H1 (cell line): Measurements from ENCODE around the gene PCYT1B. TPM values are rescaled to one million over a fixed set of nuclear protein-coding genes. Genes with fewer than 3 reads are reported as not detected.

ENCODE experiments used
- CTCF ChIA-PET: fragments of 300-600 bp; sonication (Branson Sonifier 250); formaldehyde crosslinking; loops from one replicate; lab custom pipeline; 2021; ENCODE audit not compliant: partially characterized antibody; lab: Charles Lee
- POLR2A ChIA-PET: fragments of 300-600 bp; sonication (Branson Sonifier 250); formaldehyde crosslinking; loops from one replicate; lab custom pipeline; 2021; ENCODE audit warnings: inconsistent platforms; ENCODE audit not compliant: partially characterized antibody; lab: Charles Lee
- DNase-seq, 2 experiments: peaks; one replicate each; pipeline versions ENCODE4 v3.0.0 to v3.0.0-alpha.2; 2010 to 2022; ENCODE audit warnings: low spot score in 2 of 2, low read depth in 1 of 2, mixed read lengths in 1 of 2
- FAIRE-seq: peaks from 2 replicates; lab custom pipeline; 2011; peaks lifted over from hg19 to GRCh38; lab: Jason Lieb, UNC
- H2AFZ ChIP-seq: 2 replicates; pipeline ENCODE4 v1.8.1; 2012; ENCODE audit warnings: low read length, inconsistent platforms
- H2AK5ac ChIP-seq: 2 replicates; pipeline ENCODE4 v1.6.1; 2013; ENCODE audit warnings: low read depth, low read length
- H2BK120ac ChIP-seq: replicated peaks from 2 replicates; pipeline ENCODE3; 2013; ENCODE audit warnings: low read depth, low read length, inconsistent platforms
- H2BK12ac ChIP-seq: 2 replicates; pipeline ENCODE4 v1.6.1; 2013; ENCODE audit warnings: low read depth, low read length
- H2BK15ac ChIP-seq: 2 replicates; pipeline ENCODE4 v1.6.1; 2013; ENCODE audit warnings: low read length
- H2BK20ac ChIP-seq: 2 replicates; pipeline ENCODE4 v1.6.1; 2013; ENCODE audit warnings: low read length
- H2BK5ac ChIP-seq: 2 replicates; pipeline ENCODE4 v1.6.1; 2013; ENCODE audit warnings: low read depth, low read length
- H3K14ac ChIP-seq: 2 replicates; pipeline ENCODE4 v1.6.1; 2013; ENCODE audit warnings: inconsistent platforms; ENCODE audit not compliant: insufficient read length
- H3K18ac ChIP-seq: 2 replicates; pipeline ENCODE4 v1.6.1; 2013; ENCODE audit warnings: low read length; ENCODE audit errors: extremely low read depth
- H3K23ac ChIP-seq: 2 replicates; pipeline ENCODE4 v1.6.1; 2013; ENCODE audit warnings: inconsistent platforms; ENCODE audit not compliant: insufficient read length
- H3K23me2 ChIP-seq: 2 replicates; pipeline ENCODE4 v1.6.1; 2013; ENCODE audit warnings: low read depth, low read length
- H3K27ac ChIP-seq: 2 replicates; pipeline ENCODE4 v1.6.1; 2011; ENCODE audit warnings: low read depth, low read length, inconsistent platforms
- H3K27me3 ChIP-seq, 4 experiments: replicated peaks in 1 of 4; 1 replicate in 1 of 4; 2 replicates in 3 of 4; pipeline versions ENCODE4 v1.6.1 to v1.8.1; 2011 to 2013; ENCODE audit warnings: low read length in 3 of 4, mild to moderate bottlenecking in 3 of 4, inconsistent platforms in 2 of 4, mixed read lengths in 2 of 4, moderate library complexity in 1 of 4; ENCODE audit not compliant: control insufficient read depth in 3 of 4, insufficient read depth in 3 of 4; ENCODE audit errors: extremely low read depth in 1 of 4
- H3K36me3 ChIP-seq, 4 experiments: 2 replicates each; pipeline versions ENCODE4 v1.6.1 to v1.8.1; 2011 to 2013; ENCODE audit warnings: mild to moderate bottlenecking in 4 of 4, low read length in 3 of 4, moderate library complexity in 2 of 4, control low read depth in 1 of 4, inconsistent platforms in 1 of 4; ENCODE audit not compliant: insufficient read depth in 4 of 4, control insufficient read depth in 2 of 4
- H3K4ac ChIP-seq: replicated peaks from 2 replicates; pipeline ENCODE3; 2013; ENCODE audit warnings: low read length, low read depth, mixed read lengths, inconsistent platforms; ENCODE audit not compliant: insufficient read length
- H3K4me1 ChIP-seq, 4 experiments: replicated peaks in 1 of 4; 1 replicate in 1 of 4; 2 replicates in 3 of 4; pipeline versions ENCODE4 v1.6.1 to v1.8.1; 2011 to 2013; ENCODE audit warnings: low read length in 3 of 4, inconsistent platforms in 2 of 4, mixed read lengths in 1 of 4; ENCODE audit not compliant: insufficient read depth in 4 of 4, control insufficient read depth in 3 of 4
- H3K4me2 ChIP-seq, 2 experiments: 2 replicates each; pipeline versions ENCODE4 v1.6.1 to v1.8.1; 2011 to 2013; ENCODE audit warnings: low read depth in 2 of 2, low read length in 2 of 2, control low read depth in 1 of 2, inconsistent platforms in 1 of 2, mild to moderate bottlenecking in 1 of 2; ENCODE audit not compliant: insufficient read depth in 1 of 2
- H3K4me3 ChIP-seq, 4 experiments: fragments of 200-600, 300-600 bp in 1 of 4; sonication (generic), shearing (Covaris generic), sonication (Bioruptor Twin) in 1 of 4; 2 replicates each; pipeline versions ENCODE4 v1.5.1 to v1.8.1; 2011 to 2016; ENCODE audit warnings: low read length in 4 of 4, low read depth in 3 of 4, control low read depth in 2 of 4, inconsistent platforms in 2 of 4, mild to moderate bottlenecking in 2 of 4, mixed read lengths in 1 of 4, moderate library complexity in 1 of 4; ENCODE audit not compliant: insufficient read depth in 2 of 4; ENCODE audit errors: extremely low read depth in 1 of 4
- H3K56ac ChIP-seq: replicated peaks from 2 replicates; pipeline ENCODE3; 2013; ENCODE audit warnings: low read depth, mild to moderate bottlenecking, mixed read lengths, low read length, inconsistent platforms; ENCODE audit not compliant: insufficient read length
- H3K79me1 ChIP-seq: 2 replicates; pipeline ENCODE4 v1.6.1; 2013; ENCODE audit warnings: low read depth, low read length, control low read depth
- H3K79me2 ChIP-seq, 2 experiments: 2 replicates each; pipeline versions ENCODE4 v1.6.1 to v1.8.1; 2012 to 2013; ENCODE audit warnings: low read length in 2 of 2, mild to moderate bottlenecking in 2 of 2, inconsistent platforms in 1 of 2; ENCODE audit not compliant: insufficient read depth in 2 of 2, control insufficient read depth in 1 of 2
- H3K9ac ChIP-seq, 4 experiments: replicated peaks in 1 of 4; 1 replicate in 1 of 4; 2 replicates in 3 of 4; pipeline versions ENCODE4 v1.6.1 to v1.8.1; 2011 to 2013; ENCODE audit warnings: low read depth in 3 of 4, low read length in 3 of 4, control low read depth in 2 of 4, mild to moderate bottlenecking in 2 of 4, moderate library complexity in 2 of 4, inconsistent platforms in 1 of 4; ENCODE audit errors: extremely low read depth in 1 of 4
- H3K9me3 ChIP-seq, 2 experiments: 2 replicates each; pipeline versions ENCODE4 v1.6.1 to v1.8.1; 2012 to 2013; ENCODE audit warnings: mild to moderate bottlenecking in 2 of 2, moderate library complexity in 2 of 2, control low read depth in 1 of 2, inconsistent platforms in 1 of 2, low read depth in 1 of 2, low read length in 1 of 2, mixed read lengths in 1 of 2; ENCODE audit not compliant: insufficient read depth in 2 of 2
- H4K20me1 ChIP-seq, 2 experiments: replicated peaks in 1 of 2; 2 replicates each; pipeline versions ENCODE3 to v1.8.1; 2011 to 2013; ENCODE audit warnings: inconsistent platforms in 2 of 2, low read length in 2 of 2, mild to moderate bottlenecking in 1 of 2; ENCODE audit not compliant: insufficient read depth in 2 of 2, control insufficient read depth in 1 of 2
- H4K5ac ChIP-seq: 2 replicates; pipeline ENCODE4 v1.6.1; 2013; ENCODE audit warnings: low read length, low read depth, mixed read lengths, inconsistent platforms; ENCODE audit not compliant: insufficient read length
- H4K8ac ChIP-seq: 2 replicates; pipeline ENCODE4 v1.8.0; 2013; ENCODE audit warnings: mild to moderate bottlenecking, moderate library complexity, low read length, inconsistent platforms; ENCODE audit not compliant: insufficient read depth; ENCODE audit errors: extremely low read depth
- H4K91ac ChIP-seq: replicated peaks from 2 replicates; pipeline ENCODE3; 2013; ENCODE audit warnings: low read length, mixed read lengths, inconsistent platforms; ENCODE audit not compliant: insufficient read length
- HDAC6 ChIP-seq: IDR thresholded peaks from one replicate; pipeline ENCODE4 v1.7.1; 2012; ENCODE audit warnings: low read depth, mild to moderate bottlenecking, inconsistent platforms, low read length, moderate library complexity
- MAFK ChIP-seq: IDR thresholded peaks from 2 replicates; pipeline ENCODE4 v1.6.1; 2012; ENCODE audit warnings: low read depth, mild to moderate bottlenecking, improper control_type of control experiment, low read length
- WGBS, 2 experiments: shearing (Covaris generic) in 1 of 2; methylation state at CpG; one replicate each; pipeline versions ENCODE4 v1.1.6 to v1.1.7; 2013 to 2015; ENCODE audit warnings: low lambda C conversion rate in 2 of 2, mixed read lengths in 2 of 2, inconsistent platforms in 1 of 2, low coverage in 1 of 2, missing lambda C conversion rate in 1 of 2; ENCODE audit not compliant: insufficient replicate concordance in 2 of 2, insufficient coverage in 1 of 2, insufficient read length in 1 of 2; ENCODE audit errors: extremely low coverage in 1 of 2, missing lambda C conversion rate in 1 of 2; 5-methylcytosine and 5-hydroxymethylcytosine counted together
- polyA plus RNA-seq, 7 experiments: library from polyadenylated mRNA; depleted of rRNA in 3 of 7; stranded (reverse) in 5 of 7; unstranded in 2 of 7; fragments of >200 nt in 5 of 7; fragments of 200-250 nt in 2 of 7; gene quantifications; 1 replicate in 5 of 7; 2 replicates in 1 of 7; 4 replicates in 1 of 7; pipeline versions ENCODE4 v1.2.1 to v1.2.3, GENCODE V29; 2011 to 2013; ENCODE audit warnings: missing spikeins in 2 of 7, mixed read lengths in 2 of 7
- total RNA-seq: library from RNA; stranded (reverse); fragmentation: NEBNext Ultra II Directional; extraction: Animal tissue kit (Norgen Biotek cat#: 25700); gene quantifications from 2 replicates; pipeline ENCODE4 v1.2.1, GENCODE V29; 2021

PCYT1B gene
- total and polyA plus RNA-seq, 2 of the 8 experiments (the other 6 are each of a cell fraction or from before 2014, with no cell fraction given): 17.9 to 30.6 TPM

DNA sequence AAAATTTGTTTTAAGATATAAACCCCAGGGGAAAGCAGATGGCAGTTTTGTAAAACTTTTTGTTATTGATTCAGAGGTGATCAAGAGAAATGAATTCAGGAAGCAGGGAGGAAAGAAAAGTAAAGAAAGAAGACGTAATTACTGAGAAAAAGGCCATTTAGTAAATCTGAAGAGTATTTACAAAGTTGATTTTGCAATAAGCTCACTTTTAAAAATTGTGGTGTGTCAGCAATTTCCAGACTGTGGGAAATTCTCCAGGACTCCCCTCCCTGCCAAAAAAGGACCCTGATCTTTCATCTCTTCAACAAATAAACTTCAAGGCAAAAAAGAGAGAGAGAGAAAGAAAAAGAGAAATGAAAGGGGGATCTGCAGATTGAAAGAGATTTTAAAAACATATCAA, 36.6 kb downstream of the PCYT1B start:
- H2BK15ac ChIP-seq: no peak overlapping the region
- 69% methylated on average over 1 of the region's 1 CpG; no CpG with 5 or more reads in 1 of the 2 experiments for WGBS, 2 experiments
- no peak overlapping the region for H2BK20ac ChIP-seq
- H3K36me3 ChIP-seq: no peaks in the 10 kb centered on the region; a peak in 1 of 8 replicates
- no peak overlapping the region for H3K27ac ChIP-seq
- no peaks in the 10 kb centered on the region for H3K79me2 ChIP-seq
- TF ChIP-seq MAFK (peak; percentile 36; the same call in 1 of the 2 replicates), HDAC6 (no peak)
- H3K18ac ChIP-seq: no peak overlapping the region
- H3K79me1 ChIP-seq: no peaks in the 10 kb centered on the region
- no peak overlapping the region for H3K23ac ChIP-seq
- no peak overlapping the region for H2AFZ ChIP-seq
- no peak overlapping the region for H4K8ac ChIP-seq
- no peak for FAIRE-seq
- H3K9ac ChIP-seq: no peak overlapping the region
- H4K91ac ChIP-seq: no peak overlapping the region
- no peak overlapping the region for H4K5ac ChIP-seq
- CTCF ChIA-PET: no interaction called here
- no peak overlapping the region for H2BK120ac ChIP-seq
- H3K9me3 ChIP-seq: no peaks in the 10 kb centered on the region
- H4K20me1 ChIP-seq: no peaks in the 10 kb centered on the region
- no peak overlapping the region for H3K4me3 ChIP-seq
- no peak for DNase-seq
- no peak overlapping the region for H2BK5ac ChIP-seq
- no peak overlapping the region for H2BK12ac ChIP-seq
- H3K56ac ChIP-seq: no peak overlapping the region
- H3K23me2 ChIP-seq: no peaks in the 10 kb centered on the region
- no peaks in the 10 kb centered on the region for H3K27me3 ChIP-seq
- POLR2A ChIA-PET: no interaction called here
- no peaks in the 10 kb centered on the region for H3K4me1 ChIP-seq
- H3K4me2 ChIP-seq: no peak overlapping the region
- no peak overlapping the region for H3K4ac ChIP-seq
- no peak overlapping the region for H2AK5ac ChIP-seq
- no peak overlapping the region for H3K14ac ChIP-seq
